ENCODE results near the gene LRRTM3. TPM values are rescaled to one million over a fixed set of nuclear protein-coding genes. Genes with fewer than 3 reads are reported as not detected.

LRRTM3 gene
- total RNA-seq, 1 donor from 2014 or later = not detected

GRCh38 chr10:67140641-67141040 is 214.8 kb downstream of the LRRTM3 start:
- ATAC-seq = no peak

GRCh38 chr10:67141300-67141699 is 215.5 kb downstream of the LRRTM3 start:
- no peak for ATAC-seq

DNA sequence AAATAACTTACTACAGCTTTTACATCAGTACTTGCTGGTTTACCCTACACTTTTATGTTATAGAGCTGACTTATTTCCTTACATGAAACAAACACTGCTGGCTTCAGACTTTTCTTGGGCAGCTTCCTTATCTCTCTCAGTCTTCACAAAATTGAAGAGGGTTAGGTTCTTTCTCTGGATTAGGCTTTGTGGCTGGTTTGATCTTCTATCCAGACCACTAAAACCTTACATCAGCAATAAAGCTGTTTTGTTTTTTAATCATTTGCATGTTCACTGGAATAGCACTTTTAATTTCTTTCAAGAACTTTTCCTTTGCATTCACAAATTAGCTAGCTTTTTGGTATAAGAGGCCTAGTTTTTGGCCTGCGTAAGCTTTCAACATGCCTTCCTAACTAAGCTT is 218.7 kb downstream of the LRRTM3 start:
- no peak for ATAC-seq
